ENCODE data around the gene MGAT4A.

The MGAT4A gene

GRCh38 chr2:98658816-98659490 lies 72.0 kb downstream of the MGAT4A start:
- DNase-seq (ENCODE audit: low read depth): no peak

GRCh38 chr2:98656800-98657199 lies 74.1 kb downstream of the MGAT4A start:
- DNase-seq (ENCODE audit: low read depth): no peak

GRCh38 chr2:98654699-98655495 lies 76.0 kb downstream of the MGAT4A start:
- no peak for DNase-seq (ENCODE audit: low read depth)

- no peak for DNase-seq (ENCODE audit: low read depth)
These were observed 79.9 kb downstream of the MGAT4A start for GRCh38 chr2:98650998-98651397.

GRCh38 chr2:98649992-98650375 lies 80.9 kb downstream of the MGAT4A start:
- DNase-seq (ENCODE audit: low read depth): no peak

GRCh38 chr2:98649135-98649991 lies 81.6 kb downstream of the MGAT4A start:
- DNase-seq (ENCODE audit: low read depth): peak; percentile 41

GRCh38 chr2:98648451-98648850 lies 82.5 kb downstream of the MGAT4A start:
- DNase-seq (ENCODE audit: low read depth): no peak

- DNase-seq (ENCODE audit: low read depth): no peak
These were observed 83.3 kb downstream of the MGAT4A start for GRCh38 chr2:98647636-98648035.

- no peak for DNase-seq (ENCODE audit: low read depth)
These were observed 87.3 kb downstream of the MGAT4A start for GRCh38 chr2:98643496-98644100.

GRCh38 chr2:98637401-98638147 lies 93.4 kb downstream of the MGAT4A start:
- DNase-seq (ENCODE audit: low read depth): no peak

GRCh38 chr2:98634406-98635092 lies 96.4 kb downstream of the MGAT4A start:
- DNase-seq (ENCODE audit: low read depth): no peak

- DNase-seq (ENCODE audit: low read depth): no peak
These were observed 98.6 kb downstream of the MGAT4A start for GRCh38 chr2:98632351-98632750.

GRCh38 chr2:98623657-98624056 lies 107.3 kb downstream of the MGAT4A start:
- DNase-seq (ENCODE audit: low read depth): no peak

- no peak for DNase-seq (ENCODE audit: low read depth)
These were observed 113.8 kb downstream of the MGAT4A start for GRCh38 chr2:98617149-98617548.

GRCh38 chr2:98615481-98615880 lies 115.5 kb downstream of the MGAT4A start:
- no peak for DNase-seq (ENCODE audit: low read depth)

GRCh38 chr2:98614024-98614739 lies 116.8 kb downstream of the MGAT4A start:
- DNase-seq (ENCODE audit: low read depth): no peak

- peak; percentile 14 for DNase-seq (ENCODE audit: low read depth)
These were observed 121.8 kb downstream of the MGAT4A start for GRCh38 chr2:98608962-98609604.

GRCh38 chr2:98608116-98608961 lies 122.6 kb downstream of the MGAT4A start, which contains the start of the genes COA5 and UNC50:
Gene COA5 (minus strand): TSS chr2:98608512. CDS start chr2:98608405, 107 bp downstream.
Gene UNC50 (plus strand): TSS chr2:98608589. CDS start chr2:98609760, 1,171 bp downstream.
- DNase-seq (ENCODE audit: low read depth): peak; percentile 76

GRCh38 chr2:98607741-98608115 lies 123.2 kb downstream of the MGAT4A start:
- DNase-seq (ENCODE audit: low read depth): no peak
